ENCODE results near the gene ACACA.
"Not testable (repeated sequence)": the region's sequence is repeated elsewhere in the genome, so short reads cannot be mapped to it uniquely, and the experiment has no call there.

The ACACA gene

DNA sequence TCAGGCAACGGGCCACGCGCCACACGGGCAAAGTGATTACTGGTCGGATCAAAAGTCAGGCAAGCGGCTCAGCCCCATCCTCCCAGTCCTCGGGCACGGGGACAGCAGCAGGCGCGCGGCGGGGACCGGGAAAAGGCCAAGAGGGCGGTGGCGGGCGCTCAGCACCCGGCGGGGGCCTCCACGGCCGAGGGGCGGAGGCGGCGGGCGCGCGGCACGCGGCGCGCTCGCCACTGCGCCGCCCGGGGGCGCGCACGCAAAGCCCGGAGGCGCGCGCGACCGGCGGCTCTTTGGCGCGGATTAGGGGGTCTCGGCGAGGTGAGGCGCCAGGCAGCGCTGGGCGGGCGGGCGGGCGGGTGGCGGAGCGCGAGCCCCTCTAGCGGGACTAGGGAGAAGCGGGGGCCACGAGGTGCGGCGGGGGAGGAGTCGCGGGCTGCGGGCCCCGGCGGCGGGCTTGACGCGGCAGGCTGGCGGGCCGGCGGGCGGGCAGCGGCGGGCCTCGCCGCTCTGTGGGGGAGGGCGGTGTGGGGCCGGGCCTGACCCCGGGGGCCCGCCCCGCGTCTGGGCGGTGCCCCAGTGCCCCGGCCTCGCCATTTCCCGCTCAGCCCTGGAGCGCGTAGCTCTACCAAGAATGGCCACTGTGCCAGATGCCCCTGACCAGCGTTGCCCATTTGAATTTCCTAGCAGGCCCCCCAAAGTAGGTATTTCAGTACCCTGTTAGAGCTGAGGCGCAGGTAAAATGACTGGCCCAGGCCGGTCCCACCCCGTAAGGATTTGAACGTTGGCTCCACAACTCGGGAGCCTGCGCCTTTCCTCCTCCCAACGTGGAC lies at the start of gene ACACA, which contains the start of gene TADA2A:
ACACA (minus strand) TSS at position 202 of the 827 bp plus-strand sequence. CDS start 537 bp downstream, outside the sequence.
TADA2A (plus strand) TSS at position 252 of the 827 bp plus-strand sequence. CDS start 4,480 bp downstream, outside the sequence.
- FAIRE-seq = no peak

DNA sequence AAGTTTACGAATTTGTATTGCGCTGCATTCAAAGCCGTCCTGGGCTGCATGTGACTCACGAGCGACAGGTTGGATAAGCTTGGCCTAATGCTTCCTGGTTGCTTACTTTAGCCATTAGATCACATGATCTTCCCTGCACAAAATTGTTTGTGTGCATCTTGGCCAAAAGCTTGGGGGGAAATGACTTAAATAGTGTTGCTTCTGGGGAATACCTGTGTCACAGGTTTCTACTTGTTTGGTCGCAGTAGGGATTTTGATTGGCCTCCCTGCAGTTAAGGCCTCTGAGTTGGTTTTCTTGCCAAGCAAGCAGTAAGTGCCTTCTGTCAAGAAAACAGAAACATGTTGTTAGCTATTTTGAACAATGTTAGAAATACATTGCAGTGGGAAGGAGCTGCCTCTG lies 43.5 kb upstream of the ACACA start:
- no peak for FAIRE-seq

DNA sequence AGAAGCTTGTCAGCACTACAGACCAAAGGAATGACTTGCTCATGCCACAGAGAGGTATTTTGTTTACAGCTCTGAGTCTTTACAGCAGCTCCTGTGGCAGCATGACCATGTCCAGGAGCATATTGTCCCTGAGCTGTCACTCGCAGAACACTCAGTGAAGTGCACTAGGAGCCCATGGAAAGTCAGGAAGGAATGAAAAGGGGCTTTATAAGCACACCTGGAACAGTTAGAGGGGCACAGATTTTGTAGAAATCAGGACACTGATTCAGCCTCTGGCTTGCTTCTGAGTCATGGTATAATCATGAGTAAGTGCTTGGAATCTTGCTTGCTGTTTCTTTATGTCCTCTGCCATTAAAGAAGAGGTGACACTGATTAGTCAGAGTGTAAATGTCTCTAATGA lies 41.0 kb upstream of the ACACA start:
- no peak for FAIRE-seq

DNA sequence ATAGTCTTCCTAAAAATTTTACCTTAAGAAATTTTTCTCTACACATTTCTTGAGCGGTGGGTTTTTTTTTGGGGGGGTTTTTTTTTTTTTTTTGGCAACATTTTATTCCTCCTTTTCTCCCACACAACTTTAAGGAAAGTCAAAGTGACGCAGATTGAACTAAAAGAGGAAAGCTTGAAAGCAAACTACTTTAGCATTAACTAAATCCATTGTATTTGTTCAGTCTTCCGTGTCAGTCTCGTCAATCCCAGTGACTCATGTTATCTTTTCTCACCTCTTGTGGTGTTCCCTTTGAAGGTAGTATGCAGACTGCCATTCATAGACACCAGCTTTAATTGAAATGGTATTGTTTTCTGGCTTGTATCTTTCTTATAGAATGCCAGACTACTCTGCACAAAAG lies 39.4 kb upstream of the ACACA start:
- FAIRE-seq = no peak

DNA sequence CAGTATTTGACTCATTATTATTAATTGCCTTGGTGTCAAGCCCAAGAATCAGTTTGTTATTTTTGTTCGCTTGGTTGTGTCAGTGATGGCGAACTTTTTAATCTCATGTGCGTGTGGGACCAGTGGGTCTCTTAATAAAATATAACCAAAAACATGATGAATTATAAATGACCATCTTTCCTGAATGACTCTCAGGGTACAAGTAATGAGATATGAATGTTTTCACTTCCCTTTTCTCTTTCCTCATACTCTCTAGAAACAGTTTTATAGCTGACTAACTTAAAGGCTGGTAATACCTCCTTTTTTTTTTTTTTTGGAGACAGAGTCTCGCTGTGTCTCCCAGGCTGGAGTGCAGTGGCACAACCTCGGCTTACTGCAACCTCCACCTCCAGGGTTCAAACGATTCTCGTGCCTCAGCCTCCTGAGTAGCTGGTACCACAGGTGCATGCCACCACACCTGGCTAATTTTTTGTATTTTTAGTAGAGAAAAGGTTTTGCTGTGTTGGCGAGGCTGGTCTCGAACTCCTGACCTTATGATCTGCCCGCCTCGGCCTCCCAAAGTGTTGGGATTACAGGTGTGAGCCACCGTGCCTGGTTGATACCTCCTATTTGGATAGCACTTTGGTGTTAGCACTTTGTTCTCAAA lies 34.9 kb upstream of the ACACA start:
- not testable (repeated sequence) for FAIRE-seq

DNA sequence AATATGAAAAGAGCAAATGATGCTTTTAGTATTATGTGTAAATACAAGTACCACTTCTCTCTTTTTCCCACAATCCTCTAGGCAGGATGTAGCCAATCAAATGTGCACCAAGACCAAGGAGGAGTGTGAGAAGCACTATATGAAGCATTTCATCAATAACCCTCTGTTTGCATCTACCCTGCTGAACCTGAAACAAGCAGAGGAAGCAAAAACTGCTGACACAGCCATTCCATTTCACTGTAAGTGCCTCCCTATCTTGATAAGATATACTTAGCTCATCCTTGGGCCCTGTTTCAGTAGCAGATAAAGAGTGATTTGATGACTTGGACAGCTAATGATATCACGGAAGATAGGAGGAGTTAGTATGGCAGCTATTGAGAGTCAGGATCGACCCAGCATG lies 33.8 kb upstream of the ACACA start:
- no peak for FAIRE-seq

DNA sequence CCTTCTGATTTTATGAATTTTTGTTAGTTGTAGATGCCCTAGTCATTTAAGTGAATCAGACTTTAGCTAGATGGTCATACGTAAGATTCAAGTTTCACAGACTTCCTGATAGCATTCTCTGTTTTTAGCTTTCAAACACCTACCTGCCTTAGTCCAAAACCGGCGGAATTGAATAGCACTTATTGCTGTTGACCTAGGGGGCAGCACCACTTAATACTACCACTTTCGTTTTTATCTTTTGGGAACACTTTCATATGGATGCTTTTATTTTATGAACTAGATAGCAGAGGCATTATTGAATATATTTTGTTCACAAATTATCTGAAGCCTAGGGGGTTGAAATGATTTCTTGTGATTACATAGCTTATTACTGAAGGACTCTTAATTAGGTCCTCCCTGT lies 31.5 kb upstream of the ACACA start:
- no peak for FAIRE-seq

DNA sequence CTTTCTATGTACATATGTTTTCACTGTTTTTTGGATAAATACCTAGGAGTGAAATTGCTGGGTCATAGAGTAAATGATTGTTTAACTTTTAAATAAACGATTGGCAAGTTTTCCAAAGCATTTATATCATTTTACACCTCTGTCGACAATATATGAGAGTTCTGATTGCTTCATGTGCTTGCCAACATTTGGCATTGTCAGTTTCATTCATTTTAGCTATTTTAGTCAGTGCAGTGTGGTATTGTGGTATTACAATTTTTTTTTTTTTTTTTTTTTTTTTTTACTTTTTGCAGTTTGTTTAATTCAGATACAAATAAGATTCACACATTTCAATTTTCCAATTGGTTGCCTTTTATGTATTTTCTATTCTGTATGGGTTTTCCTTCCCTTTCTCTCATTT lies 26.0 kb upstream of the ACACA start:
- no peak for FAIRE-seq

DNA sequence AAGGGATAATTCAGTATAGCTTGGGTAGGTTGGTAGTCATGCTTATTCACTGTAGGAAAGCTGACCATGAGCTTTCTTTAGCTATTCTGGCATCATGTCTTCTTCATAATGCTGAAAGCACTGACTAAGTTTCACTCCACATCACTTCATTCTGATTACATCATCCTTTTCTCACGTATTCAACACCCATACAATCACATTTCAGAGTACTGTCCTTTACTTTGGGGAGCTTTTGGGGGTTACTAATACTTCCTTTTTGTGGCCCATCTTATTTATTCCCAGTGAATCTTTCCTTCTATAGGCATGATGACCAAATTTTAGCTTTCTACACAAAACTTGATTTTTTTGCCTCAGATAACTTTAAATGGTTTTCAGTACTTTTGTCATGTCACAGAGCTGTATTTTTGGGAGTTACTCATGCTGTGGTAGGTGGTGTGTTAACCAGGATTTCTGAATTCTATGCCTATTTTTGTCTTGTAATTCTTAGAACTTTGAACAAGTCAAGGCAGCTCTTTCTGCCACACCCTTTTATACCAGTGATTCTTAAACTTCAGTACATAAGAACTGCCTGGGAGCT lies 23.5 kb upstream of the ACACA start:
- no peak for FAIRE-seq

DNA sequence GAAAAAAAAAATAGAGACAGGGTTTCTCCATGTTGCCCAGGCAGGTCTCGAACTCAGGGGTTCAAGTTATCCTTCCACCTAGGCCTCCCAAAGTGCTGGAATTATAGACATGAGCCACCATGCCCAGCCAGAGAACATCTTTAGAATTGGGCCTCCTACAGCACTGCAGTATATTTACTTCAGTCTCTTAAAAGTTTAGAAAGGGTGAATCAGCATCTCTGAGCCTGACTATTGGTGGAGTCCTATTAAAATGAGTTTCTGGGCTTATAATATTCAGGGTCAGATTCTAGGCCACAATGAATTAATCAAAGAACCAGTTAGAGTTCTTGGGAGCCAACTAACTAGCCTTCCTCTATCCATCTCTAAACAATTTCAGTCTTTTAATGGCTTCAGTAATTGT lies 22.8 kb upstream of the ACACA start:
- FAIRE-seq = no peak

DNA sequence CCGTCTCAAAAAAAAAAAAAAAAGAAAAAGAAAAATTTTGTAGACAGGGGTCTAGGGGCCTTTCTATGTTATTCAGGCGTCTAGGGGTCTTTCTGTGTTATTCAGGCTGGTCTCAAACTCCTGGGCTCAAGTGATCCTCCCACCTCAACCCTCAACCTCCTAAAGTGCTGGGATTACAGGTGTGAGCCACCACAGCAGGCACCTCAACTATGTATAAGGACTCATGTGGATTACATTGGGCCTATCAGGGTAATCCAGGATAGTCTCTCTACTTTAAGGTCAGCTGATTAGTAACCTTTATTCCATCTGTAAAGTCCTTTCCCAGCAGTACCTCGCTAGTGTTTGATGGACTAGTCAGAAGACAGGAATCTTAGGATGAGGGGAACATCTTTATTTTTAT lies 22.4 kb upstream of the ACACA start:
- no peak for FAIRE-seq

DNA sequence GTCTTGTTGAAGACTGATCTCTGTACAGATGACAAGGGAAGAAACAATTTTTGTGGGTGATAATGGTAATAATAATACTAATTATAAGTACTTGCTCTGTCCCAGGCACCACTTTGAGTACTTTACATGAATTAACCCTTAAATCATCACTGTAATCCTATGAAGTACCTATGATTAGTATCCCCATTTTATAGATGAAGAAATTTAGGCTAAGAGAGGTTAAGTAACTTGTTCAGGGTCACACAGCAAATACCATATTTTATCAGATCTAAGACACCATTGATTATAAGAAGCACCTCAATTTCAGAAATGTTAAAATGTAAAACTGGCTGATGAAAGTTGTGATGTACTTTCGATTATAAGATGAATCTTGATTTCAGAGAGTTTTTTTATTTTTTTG lies 18.6 kb upstream of the ACACA start:
- no peak for FAIRE-seq

DNA sequence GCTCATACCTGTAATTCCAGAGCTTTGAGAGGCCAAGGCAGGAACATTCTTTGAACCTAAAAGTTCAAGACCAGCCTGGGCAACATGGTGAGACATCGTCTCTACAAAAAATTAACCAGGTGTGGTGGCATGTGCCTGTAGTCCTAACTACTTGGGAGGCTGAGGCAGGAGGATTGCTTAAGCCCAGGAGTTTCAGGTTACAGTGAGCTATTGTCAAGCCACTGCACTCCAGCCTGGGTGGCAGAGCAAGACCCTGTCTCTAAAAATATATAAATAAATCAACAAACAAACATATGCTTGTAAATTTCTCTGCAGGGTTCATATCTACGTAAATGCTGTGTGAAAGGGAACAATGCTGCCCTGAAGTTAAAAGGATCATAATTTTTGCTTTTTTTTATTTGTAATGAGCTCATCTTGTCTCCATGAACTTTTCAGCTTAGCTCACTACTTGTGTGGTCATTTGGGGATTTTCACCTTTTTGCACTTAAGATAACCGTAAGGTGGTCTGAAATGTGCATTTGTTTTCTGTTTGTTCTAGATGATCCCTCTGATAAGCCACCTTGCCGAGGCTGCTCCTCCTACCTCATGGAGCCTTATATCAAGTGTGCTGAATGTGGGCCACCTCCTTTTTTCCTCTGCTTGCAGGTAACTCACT lies 16.5 kb upstream of the ACACA start:
- no peak for FAIRE-seq

DNA sequence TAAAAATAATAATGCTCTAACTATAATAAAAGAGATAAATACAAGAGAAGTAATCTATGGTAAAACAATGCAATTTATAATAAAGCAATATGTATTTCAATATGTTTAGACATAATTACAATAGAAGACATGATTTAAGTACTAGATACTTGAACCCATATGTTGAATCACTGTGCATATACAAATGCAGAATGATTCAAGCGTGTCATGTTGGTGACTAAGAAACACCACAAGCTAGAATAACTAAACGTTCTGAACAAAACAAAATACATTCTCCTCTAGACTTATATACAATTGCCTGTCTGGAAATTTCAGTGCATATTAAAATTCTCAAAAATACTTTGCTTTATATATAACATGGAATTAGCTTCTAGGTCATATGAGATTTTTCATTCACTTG lies 11.2 kb upstream of the ACACA start:
- no peak for FAIRE-seq

DNA sequence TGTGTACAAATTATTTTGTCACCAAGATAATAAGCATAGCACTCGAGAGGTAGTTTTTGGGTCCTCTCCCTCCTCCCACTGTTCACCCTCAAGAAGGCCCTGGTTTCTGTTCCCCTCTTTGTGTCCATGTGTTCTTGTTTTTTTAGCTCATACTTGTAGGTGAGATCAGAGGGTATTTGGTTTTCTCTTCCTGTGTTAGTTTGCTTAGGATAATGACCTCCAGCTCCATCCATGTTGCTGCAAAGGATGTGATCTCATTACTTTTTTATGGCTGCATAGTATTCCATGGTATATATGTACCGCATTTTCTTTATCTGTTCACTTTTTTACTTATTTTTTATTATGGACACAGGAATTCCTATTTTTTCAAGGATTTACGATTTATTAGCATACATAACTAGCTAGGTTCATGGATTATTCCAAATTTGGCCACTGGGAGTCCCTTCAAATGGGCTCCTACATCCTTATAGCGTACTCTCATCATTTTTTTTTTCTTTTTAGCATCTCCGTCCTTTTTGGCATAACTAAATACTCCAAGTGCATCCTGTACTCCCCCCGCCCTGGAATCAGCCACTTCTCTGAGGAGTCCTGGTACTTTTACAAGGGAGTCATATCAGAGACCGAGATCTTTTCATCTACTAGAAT lies 7.4 kb upstream of the ACACA start:
- FAIRE-seq = no peak

DNA sequence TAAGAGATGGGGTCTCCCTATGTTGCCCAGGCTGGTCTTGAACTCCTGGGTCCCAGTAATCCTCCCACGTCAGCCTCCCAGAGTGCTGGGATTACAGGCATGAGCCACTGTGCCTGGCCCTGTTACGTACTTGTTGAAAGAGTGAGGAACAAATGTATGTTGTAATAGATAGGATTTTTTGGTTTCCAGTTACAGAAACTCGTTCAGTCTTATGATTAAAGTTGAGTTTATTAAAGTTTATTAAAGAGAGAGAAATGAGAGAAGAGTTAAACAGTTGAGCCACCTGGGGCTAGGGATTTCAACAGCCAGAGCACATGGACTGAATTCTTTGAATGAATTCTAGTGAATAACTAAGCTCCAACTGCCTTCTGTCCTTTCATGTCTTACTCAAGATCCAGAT lies 3.7 kb upstream of the ACACA start:
- no peak for FAIRE-seq

DNA sequence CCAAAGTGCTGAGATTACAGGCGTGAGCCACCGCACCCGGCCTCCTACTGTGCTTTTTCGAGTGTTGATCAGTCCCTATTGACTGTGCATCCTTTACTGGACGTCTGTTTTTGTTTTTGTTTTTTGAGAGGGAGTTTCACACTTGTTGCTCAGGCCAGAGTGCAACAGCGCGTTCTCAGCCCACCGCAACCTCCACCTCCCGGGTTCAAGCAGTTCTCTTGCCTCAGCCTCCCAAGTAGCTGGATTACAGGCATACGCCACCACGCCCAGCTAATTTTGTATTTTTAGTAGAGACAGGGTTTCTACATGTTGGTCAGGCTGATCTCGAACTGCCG lies 1.5 kb upstream of the ACACA start:
- not testable (repeated sequence) for FAIRE-seq

DNA sequence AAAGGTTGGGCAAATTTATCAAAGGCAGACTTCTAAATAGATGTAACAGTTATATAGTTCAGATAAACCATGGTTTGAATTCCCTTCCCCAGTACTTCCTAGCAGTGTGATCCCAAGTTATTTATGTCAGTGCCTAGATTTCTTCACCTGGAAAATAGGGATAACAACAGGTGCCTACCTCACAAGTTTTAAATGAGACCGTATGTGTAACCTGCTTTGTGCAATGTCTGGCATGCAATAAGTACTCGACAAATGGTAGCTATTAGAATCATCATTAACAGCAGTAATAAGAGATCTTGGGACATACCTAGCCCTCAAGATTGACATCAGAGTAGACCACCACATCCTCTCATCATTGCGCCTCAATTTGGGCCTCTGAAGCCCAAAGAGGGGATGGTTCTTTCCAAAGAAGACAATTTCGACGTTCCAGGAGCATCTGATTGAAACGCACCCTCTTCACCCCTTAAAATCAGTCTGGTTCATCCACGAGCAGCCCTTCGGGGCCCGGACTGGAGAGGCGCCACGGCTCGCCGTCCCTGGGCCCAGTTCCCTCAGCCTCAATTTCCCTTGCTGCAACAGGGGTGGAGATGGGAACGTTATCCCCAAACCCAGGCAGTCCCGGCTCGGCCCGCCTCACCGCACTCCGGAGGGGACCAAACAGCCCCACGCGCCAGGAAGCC lies 541 bp downstream of the ACACA start:
- FAIRE-seq = no peak

DNA sequence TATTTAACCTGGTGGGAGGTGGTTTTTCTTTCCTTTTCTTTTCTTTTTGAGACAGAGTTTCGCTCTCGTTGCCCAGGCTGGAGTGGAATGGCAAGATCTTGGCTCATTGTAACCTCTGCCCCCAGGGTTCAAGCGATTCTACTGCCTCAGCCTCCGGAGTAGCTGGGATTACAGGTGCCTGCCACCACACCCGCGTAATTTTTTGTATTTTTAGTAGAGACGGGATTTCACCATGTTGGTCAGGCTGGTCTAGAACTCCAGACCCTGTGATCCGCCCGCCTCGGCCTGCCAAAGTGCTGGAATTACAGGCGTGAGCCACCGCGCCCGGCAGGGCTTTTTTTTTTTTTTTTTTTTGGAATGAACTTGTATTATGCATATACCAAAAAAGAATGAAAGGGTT lies 1.1 kb downstream of the ACACA start:
- FAIRE-seq = not testable (repeated sequence)

DNA sequence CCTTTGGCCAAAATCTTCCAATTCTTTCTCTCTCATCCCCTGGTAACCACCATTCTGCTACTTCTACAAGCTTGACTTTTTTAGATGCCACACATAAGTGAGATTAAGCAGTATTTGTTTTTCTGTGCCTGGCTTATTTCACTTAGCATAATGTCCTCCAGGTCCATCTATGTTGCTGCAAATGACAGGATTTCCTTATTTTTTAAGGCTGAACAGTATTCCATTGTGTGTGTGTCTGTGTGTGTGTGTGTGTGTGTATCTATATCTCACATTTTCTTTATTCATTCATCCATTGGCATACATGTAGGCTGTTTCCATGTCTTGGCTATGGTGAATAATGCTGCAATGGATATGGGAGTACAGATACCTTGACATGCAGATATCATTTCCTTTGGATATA lies 6.1 kb downstream of the ACACA start:
- no peak for FAIRE-seq

DNA sequence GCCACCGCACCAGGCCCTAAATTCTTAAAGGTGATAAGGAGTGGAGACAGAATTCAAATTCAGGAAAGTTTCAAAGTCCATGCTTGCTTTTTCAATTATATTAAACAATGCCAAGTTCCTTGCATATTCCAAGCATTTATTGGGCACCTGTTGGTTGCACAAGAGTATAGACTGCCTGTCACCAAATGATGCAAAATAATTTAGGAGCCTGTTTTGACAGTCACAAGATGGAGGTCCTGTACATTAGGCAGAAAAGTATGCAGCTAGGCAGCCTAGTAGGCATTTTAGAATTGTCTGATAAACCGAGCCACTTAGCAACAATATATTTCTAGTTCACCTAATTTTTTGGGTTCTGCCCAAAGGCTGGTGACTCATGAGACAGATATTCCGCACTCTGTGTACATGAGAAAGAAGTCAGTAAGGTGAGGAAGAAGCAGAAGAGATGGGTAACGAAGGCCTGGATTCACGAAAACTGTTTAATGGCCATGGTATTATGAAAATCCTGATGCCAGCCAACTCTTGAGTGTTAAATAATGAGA lies 7.3 kb downstream of the ACACA start:
- FAIRE-seq = no peak

DNA sequence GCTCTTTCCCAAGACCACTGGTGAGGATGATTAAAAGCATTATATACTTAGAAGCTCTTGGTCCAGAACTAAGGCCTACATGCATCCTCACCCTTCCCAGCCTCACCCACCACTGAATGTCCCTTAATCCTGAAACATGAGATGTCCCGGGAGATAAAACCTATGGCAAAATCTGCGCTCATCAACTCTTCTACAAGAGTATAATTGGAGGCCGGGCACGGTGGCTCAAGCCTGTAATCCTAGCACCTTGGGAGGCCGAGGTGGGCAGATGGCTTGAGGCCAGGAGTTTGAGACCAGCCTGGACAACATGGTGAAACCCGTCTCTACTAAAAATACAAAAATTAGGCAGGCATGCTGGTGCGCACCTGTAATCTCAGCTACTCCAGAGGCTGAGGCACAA lies 13.3 kb downstream of the ACACA start:
- FAIRE-seq = no peak

Measured in TTC549 (cell line).